NCI-H2196 treated with DMSO at 0.1 percent for 48 hours (cell line): ENCODE data around the gene NBPF26.
"Not testable (repeated sequence)": the region's sequence is repeated elsewhere in the genome, so short reads cannot be mapped to it uniquely, and the experiment has no call there.

Experiments used
- DNase-seq: peaks from one replicate; lab custom pipeline; 2025; ENCODE audit not compliant: unreplicated experiment; lab: John Stamatoyannopoulos, UW

Gene NBPF26

DNA sequence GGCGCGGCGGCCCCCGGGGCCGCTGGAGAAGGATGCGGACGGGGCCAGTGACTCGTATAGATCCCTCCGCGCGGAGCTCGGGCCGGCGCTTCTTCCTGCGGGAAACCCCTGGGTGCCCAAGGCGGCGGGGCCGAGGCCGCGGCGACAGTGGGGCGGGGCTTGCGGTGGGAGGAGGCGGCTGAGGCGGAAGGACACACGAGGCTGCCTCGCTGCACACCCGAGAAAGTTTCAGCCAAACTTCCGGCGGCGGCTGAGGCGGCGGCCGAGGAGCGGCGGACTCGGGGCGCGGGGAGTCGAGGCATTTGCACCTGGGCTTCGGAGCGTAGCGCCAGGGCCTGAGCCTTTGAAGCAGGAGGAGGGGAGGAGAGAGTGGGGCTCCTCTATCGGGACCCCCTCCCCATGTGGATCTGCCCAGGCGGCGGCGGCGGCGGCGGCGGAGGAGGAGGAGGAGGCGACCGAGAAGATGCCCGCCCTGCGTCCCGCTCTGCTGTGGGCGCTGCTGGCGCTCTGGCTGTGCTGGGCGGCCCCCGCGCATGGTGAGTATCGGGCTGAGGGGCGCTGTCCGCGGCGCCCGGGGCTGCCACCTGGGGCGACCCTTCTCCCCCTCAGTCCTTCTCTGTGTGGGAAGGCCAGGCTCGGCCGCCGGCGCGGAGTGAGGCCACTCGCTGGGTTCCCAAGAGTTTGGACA lies at the start of gene NBPF26:
TSS of gene NBPF26 (plus strand) at position 231 of the 688 bp plus-strand sequence.
- not testable (repeated sequence) for DNase-seq

DNA sequence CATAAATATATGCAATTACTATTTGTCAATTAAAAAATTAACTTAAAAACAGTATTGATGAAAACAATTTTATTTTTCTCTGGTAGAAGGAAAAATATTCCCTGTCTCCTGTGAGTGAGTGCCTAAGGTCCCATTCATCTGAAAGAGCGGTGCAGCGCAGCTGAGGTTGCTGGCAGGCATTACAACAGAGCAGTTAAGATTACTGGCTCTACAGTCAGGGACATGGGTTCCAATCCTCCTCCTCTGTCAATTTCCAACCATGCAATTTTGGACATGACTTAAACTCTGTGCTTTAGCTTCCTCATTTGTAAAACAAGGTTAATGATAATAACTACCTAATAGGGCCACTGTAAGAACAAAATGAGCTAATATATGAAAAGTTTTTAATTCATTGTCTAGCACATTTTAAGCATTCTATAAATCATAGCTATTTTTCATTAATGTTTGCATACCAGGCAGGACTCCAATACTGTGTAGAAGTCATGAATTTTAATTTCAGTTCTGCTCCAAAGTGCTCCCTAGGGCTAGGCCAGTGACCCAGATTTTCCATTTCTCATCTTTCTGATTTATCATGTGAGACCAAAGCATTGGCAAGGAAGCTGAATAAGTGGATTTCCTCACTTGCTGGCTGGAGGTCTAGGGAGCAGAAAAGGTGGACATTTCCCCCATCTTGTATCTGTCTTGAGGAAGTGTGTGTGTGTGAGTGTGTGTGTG lies 43.5 kb upstream of the NBPF26 start:
- DNase-seq, result not testable (repeated sequence)

DNA sequence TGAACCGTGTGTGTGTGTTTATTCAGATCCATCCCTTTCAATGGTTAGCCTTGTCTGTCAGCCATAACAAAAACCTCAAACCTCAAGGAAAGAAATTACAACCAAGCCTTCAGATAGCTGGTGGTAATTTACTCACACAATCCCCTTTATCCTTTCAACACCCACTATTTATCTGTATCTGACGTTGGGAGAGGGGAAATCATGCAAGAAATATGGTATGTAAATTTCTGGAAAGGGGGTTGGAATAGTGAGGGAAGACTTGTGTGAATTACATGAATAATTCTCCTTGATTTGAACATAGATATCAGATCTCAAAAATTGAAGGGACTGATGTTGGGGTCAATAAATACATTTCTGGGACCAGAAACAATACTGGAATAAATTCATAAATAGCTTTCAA lies 42.8 kb upstream of the NBPF26 start:
- DNase-seq, result not testable (repeated sequence)

DNA sequence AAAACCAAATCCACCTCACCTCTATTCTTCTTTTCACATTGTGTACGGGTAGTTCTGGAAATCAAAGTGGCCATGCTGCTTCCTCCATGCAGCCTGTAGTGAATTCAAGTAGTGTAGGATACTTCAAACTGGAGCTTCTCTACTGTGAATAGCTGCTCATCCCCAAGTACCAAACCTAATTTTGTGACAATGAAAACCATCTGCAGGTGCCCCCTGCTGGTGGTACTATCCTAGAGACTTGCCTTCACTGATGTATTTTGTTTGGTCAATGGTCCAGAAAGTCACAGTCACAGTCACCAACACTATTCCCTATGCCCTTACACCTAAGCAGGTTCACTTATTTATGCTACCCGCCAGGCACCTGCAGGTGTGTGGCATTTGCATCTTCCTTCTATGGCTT lies 39.3 kb upstream of the NBPF26 start:
- not testable (repeated sequence) for DNase-seq

DNA sequence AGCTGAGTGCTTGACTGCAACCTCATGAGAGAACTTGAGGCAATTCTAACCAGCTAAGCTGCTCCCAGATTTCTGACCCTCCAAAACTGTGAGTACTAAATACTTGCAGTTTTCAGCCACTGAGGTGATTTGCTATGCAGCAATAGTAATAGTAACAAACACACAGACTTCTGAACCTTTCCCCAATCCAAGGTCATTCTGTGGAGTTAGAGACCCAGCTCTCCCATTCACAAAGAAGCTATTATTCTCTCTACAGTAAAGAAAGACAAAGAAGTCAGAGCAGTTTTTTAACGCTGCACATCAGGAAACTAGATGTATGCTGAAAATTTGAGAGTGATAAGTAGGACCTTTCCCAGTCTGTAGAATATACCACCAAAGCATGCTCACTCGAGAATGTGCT lies 38.1 kb upstream of the NBPF26 start:
- not testable (repeated sequence) for DNase-seq

DNA sequence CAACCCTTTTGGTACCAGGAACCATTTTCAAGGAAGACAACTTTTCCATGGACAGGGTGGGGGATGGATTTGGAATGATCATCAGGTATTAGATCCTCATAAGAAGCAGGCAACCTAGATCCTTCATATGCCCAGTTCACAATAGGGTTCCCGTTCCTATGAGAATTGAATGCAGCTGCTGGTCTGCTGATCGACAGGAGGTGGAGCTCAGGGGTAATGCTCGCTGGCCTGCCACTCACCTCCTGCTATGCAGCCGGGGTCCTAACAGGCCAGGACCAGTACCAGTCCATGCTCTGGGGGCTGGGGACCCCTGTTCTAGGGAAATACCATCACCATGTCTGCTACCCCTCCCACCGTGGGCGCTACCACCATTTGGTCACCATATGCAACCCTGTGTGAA lies 36.5 kb upstream of the NBPF26 start:
- DNase-seq, result not testable (repeated sequence)

DNA sequence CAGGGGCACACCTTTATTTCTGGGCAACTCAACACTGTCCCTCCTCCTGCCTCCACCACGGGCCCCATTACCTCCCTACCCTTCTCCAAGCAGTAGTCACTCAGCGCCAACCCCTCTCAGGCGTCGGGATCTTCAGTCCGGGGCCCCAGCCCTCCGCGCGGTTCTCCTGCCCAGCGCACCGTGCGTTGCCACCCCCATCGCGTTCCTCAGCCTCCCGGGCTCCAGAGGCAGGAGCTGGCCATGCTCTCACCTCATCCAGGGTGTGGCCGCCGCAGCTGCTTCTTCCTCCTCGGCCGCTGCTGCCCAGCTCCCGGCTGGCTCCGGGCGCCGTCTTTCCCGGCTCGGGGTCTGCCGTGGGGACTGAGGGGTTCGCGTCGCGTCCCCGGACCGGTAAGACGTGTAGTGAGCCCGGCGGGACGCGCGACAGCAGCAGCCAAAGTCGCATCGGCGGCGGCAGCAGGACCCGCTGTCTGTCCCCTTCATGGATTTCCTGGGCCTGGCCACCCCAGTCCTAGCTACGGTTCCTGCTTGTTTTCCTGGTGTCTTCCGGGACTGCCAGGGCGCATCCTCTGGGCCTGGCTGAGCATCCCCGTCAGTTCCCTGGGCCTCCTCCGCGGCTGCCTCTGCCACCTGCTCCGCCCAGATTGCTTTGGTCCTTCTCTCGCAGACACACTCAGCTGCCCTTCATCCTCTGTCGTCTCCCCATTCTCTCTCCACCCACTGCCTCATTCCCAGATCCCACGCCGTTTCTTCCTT lies 22.8 kb upstream of the NBPF26 start:
- DNase-seq, result not testable (repeated sequence)

DNA sequence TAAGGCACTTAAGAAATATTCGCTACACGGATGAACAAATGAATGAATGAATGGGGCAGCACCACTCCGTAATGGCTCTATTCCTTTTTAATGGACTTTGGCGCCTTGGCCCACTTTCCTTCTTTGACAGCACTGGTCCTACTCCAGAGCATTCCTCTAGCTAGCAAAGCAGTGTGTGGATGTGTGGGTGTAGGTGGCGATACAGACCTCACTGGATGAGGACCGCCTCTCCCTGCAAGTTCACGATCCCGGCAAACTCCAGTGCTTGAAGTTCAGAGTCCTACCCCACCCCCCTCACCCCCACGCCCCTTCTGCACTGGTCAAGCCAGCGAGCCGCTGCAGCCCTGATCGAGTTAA lies 409 bp upstream of the NBPF26 start:
- not testable (repeated sequence) for DNase-seq

DNA sequence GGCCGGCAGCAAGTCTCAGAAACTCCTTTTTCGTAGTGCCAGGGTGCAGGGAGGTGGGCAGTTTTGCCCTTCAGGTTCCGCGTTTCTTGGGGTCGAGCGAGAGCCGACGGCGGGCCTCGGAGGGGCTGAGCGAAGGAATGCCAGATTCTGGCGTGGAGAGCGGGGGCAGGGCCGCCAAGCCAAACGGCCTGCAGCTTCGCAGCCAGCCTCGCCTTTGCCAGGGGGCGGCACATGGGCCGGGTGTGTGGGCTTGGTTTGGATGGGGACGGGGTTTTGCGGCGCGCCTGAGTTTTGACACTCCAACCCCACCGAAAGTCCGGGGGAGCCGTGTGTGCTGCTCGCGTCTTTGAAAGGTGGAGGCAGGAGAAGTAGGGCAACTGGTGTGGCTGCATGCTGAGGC lies 762 bp downstream of the NBPF26 start:
- DNase-seq, result not testable (repeated sequence)

DNA sequence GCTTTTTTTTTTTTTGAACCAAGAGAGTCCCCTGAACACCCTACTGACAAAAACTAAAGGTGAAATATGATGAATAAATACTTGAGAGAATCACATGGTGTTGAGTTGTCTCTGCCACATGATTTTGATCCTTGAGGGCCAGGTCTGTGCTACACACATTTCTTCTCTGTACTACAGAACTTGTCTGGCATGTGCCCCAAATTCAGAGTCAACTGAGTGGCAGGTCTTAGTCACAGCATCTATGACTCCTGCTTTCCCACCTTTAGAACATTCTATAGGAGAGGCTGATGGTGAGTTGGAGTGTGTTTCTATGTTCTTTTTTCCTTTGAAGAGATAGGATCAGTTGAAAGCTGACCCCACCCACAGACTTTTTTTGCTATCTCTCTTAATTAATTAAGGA lies 5.1 kb downstream of the NBPF26 start:
- not testable (repeated sequence) for DNase-seq

DNA sequence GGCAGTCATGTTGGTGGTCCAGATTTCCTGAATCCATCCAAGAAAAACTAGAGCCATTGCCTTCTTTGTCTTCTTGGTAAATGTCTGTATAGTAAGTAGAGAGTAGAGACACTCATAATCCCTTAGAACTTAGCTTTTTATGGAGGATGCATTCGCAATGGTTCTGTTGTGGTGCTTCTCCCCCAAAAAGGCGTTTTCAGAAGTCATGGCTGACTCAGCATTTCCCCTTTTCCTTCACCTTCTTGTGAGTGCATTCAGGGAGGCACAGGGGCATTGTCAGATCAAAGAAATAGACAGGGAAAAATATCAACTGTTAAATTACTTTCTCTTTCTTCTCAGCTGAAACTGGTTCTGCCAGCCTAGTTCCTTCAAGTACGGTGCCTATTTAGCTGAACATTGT lies 45.3 kb downstream of the NBPF26 start:
- DNase-seq, result not testable (repeated sequence)

DNA sequence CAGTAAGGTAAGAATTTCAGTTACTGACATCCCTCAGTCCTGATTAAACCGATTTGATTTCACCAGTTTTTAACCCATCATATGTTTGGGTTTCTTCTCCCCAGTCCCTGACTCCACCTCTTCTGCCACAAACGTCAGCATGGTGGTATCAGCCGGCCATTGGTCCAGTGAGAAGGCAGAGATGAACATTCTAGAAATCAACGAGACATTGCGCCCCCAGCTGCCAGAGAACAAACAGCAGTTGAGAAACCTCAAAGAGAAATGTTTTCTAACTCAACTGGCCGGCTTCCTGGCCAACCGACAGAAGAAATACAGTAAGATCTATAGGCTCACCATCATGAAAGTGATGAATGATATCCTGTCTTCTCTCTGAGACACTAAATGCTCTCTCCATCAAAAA lies 81.7 kb downstream of the NBPF26 start:
- DNase-seq, result not testable (repeated sequence)

DNA sequence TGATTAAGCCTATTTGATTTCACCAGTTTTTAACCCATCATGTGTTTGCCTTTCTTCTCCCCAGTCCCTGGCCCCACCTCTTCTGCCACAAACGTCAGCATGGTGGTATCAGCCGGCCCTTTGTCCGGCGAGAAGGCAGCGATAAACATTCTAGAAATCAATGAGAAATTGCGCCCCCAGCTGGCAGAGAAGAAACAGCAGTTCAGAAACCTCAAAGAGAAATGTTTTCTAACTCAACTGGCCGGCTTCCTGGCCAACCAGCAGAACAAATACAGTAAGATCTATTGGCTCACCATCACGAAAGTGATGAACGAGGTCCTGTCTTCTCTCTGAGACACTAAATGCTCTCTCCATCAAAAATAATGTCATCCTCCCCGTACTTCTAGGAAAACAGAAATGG lies 88.1 kb downstream of the NBPF26 start:
- not testable (repeated sequence) for DNase-seq

DNA sequence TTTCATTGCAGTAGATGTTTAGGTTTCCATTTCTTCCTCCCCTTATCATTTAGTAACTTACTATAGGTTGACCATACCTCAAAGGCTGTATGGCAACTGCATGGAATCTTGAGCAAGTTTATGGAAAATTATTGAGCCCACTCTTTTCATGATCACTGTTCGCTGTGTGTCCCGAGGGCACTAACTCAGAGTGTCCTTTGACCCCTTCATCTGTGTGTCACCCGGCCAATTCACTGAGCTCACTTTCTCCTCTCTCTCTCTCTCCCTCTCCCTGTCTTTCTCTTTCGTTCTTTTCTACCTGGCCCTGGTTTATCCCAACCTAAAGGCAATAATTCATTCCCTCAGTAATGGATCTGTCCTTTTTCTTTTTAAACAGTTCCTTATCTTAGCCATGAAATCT lies 101.3 kb downstream of the NBPF26 start:
- DNase-seq, result not testable (repeated sequence)

DNA sequence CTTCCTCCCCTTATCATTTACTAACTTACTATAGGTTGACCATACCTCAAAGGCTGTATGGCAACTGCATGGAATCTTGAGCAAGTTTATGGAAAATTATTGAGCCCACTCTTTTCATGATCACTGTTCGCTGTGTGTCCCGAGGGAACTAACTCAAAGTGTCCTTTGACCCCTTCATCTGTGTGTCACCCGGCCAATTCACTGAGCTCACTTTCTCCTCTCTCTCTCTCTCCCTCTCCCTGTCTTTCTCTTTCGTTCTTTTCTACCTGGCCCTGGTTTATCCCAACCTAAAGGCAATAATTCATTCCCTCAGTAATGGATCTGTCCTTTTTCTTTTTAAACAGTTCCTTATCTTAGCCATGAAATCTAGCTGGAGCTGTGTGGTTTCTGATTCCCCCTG lies 102.9 kb downstream of the NBPF26 start:
- not testable (repeated sequence) for DNase-seq

DNA sequence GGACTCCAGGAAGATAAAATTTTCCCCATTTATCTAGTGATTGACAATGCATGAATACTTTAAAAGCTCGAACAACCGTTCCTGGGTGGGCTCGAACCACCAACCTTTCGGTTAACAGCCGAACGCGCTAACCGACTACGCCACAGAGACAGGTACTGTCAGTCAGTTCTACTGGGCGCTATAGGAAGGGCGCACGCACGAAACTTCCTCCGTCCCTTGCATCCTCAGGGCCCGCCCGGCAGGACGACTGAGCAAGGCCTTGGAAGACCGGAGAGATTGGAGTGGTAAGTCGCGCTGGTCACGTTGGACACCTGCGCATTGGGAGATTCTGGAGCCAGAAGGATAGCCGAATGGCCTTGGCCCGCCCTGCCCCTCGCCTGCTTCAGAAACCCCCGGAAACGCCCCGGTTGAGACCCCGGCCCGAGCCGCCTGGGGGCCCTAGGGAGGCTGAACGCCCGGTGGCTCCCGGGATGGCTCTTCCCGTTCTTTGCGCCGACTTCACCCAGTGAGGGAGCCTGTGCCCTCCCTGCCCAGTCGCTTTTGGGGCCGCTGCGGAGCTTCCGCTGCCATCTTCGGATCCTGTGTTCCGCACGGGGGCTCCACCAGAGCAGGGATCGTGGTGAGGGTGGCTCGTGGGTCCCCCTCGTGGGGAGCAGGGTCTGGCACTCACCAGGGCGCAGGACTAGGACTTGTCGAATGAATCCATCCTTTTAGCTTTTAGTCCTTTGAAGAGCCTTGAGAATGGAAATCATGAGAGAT lies 120.6 kb downstream of the NBPF26 start:
- not testable (repeated sequence) for DNase-seq

DNA sequence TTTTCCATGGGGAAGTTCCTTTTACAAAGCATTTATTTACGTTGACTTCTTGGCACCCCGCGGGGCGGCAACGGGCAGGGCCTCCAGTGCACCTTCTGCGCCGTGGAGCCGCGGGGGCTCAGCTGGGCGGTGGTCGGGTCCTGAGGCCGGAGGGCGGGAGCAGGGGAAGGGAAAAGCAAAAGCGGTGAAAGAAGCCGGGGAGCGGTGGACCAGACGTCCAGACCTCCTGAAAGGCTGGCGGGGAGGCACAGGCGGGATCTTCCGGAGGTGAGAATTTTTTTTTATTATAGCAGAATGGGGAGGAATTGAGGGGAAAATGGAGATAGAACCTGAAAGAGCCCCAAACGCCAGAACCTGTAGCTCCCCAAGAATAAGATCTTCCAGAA lies 121.2 kb downstream of the NBPF26 start:
- not testable (repeated sequence) for DNase-seq

DNA sequence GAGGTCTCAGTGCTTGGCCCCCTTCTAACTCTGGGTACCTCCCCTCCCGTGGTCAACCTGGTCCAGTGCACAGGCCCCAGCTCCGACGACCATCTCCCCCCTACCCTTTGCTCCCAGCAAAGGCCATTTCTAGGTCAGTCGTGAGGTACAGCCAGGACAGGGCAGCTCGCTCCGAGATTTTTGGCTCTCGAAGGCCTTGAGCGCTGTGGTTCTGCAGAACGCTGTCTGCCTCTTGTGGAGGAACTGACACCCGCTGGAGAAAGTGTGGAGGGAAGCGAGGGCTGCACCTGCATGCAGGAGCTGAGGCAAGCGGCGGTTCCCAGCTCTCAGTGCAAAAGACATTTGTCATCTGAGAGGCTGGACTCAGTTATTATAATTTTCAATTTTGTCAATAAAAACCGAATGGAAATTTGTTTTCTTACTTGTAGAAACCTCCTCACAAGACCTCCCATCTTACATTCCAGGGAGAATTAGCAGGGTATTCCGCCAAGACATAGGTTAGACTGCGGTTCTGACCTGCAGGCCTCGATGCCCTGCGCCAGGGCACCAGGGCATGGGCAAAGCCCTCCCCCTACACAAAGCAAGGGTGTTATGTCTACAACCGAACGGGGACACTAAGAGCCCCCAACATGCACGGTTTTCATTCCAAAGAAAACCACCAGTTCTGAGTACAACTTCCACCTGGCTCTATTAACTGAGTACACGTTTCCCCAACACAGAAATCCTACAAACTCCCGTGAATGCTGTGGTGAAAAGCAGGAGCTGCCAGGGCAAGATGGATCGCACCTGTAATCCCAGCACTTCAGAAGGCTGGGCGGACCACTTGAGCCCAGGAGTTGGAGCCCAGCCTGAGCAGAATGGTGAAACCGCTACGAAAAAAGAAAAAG lies 125.9 kb downstream of the NBPF26 start:
- not testable (repeated sequence) for DNase-seq

DNA sequence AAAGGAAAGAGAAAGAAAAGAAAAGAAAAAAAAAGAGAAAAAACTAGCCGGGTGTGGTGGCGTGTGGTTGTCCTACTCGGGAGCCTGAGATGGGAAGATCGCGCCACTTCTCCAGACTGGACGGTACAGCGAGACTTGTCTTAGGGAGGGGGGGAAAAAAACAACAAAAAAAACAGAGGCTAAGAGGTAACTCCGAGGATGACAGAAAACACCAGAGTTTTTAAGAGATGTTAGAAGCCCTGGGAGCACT lies 126.5 kb downstream of the NBPF26 start:
- not testable (repeated sequence) for DNase-seq
